H1 (cell line): ENCODE results near the gene AIG1. TPM values are rescaled to one million over a fixed set of nuclear protein-coding genes. Genes with fewer than 3 reads are reported as not detected.

Experiments
- CTCF ChIA-PET: fragments of 300-600 bp; sonication (Branson Sonifier 250); formaldehyde crosslinking; loops from one replicate; lab custom pipeline; 2021; ENCODE audit not compliant: partially characterized antibody; lab: Charles Lee
- POLR2A ChIA-PET: fragments of 300-600 bp; sonication (Branson Sonifier 250); formaldehyde crosslinking; loops from one replicate; lab custom pipeline; 2021; ENCODE audit warnings: inconsistent platforms; ENCODE audit not compliant: partially characterized antibody; lab: Charles Lee
- DNase-seq, 2 experiments: peaks; one replicate each; pipeline versions ENCODE4 v3.0.0 to v3.0.0-alpha.2; 2010 to 2022; ENCODE audit warnings: low spot score in 2 of 2, low read depth in 1 of 2, mixed read lengths in 1 of 2
- FAIRE-seq: peaks from 2 replicates; lab custom pipeline; 2011; peaks lifted over from hg19 to GRCh38; lab: Jason Lieb, UNC
- H2AFZ ChIP-seq: 2 replicates; pipeline ENCODE4 v1.8.1; 2012; ENCODE audit warnings: low read length, inconsistent platforms
- H2AK5ac ChIP-seq: 2 replicates; pipeline ENCODE4 v1.6.1; 2013; ENCODE audit warnings: low read depth, low read length
- H2BK120ac ChIP-seq: replicated peaks from 2 replicates; pipeline ENCODE3; 2013; ENCODE audit warnings: low read depth, low read length, inconsistent platforms
- H2BK12ac ChIP-seq: 2 replicates; pipeline ENCODE4 v1.6.1; 2013; ENCODE audit warnings: low read depth, low read length
- H2BK15ac ChIP-seq: 2 replicates; pipeline ENCODE4 v1.6.1; 2013; ENCODE audit warnings: low read length
- H2BK20ac ChIP-seq: 2 replicates; pipeline ENCODE4 v1.6.1; 2013; ENCODE audit warnings: low read length
- H2BK5ac ChIP-seq: 2 replicates; pipeline ENCODE4 v1.6.1; 2013; ENCODE audit warnings: low read depth, low read length
- H3K14ac ChIP-seq: 2 replicates; pipeline ENCODE4 v1.6.1; 2013; ENCODE audit warnings: inconsistent platforms; ENCODE audit not compliant: insufficient read length
- H3K18ac ChIP-seq: 2 replicates; pipeline ENCODE4 v1.6.1; 2013; ENCODE audit warnings: low read length; ENCODE audit errors: extremely low read depth
- H3K23ac ChIP-seq: 2 replicates; pipeline ENCODE4 v1.6.1; 2013; ENCODE audit warnings: inconsistent platforms; ENCODE audit not compliant: insufficient read length
- H3K23me2 ChIP-seq: 2 replicates; pipeline ENCODE4 v1.6.1; 2013; ENCODE audit warnings: low read depth, low read length
- H3K27ac ChIP-seq: 2 replicates; pipeline ENCODE4 v1.6.1; 2011; ENCODE audit warnings: low read depth, low read length, inconsistent platforms
- H3K27me3 ChIP-seq, 4 experiments: replicated peaks in 1 of 4; 1 replicate in 1 of 4; 2 replicates in 3 of 4; pipeline versions ENCODE4 v1.6.1 to v1.8.1; 2011 to 2013; ENCODE audit warnings: low read length in 3 of 4, mild to moderate bottlenecking in 3 of 4, inconsistent platforms in 2 of 4, mixed read lengths in 2 of 4, moderate library complexity in 1 of 4; ENCODE audit not compliant: control insufficient read depth in 3 of 4, insufficient read depth in 3 of 4; ENCODE audit errors: extremely low read depth in 1 of 4
- H3K36me3 ChIP-seq, 4 experiments: 2 replicates each; pipeline versions ENCODE4 v1.6.1 to v1.8.1; 2011 to 2013; ENCODE audit warnings: mild to moderate bottlenecking in 4 of 4, low read length in 3 of 4, moderate library complexity in 2 of 4, control low read depth in 1 of 4, inconsistent platforms in 1 of 4; ENCODE audit not compliant: insufficient read depth in 4 of 4, control insufficient read depth in 2 of 4
- H3K4ac ChIP-seq: replicated peaks from 2 replicates; pipeline ENCODE3; 2013; ENCODE audit warnings: low read length, low read depth, mixed read lengths, inconsistent platforms; ENCODE audit not compliant: insufficient read length
- H3K4me1 ChIP-seq, 4 experiments: replicated peaks in 1 of 4; 1 replicate in 1 of 4; 2 replicates in 3 of 4; pipeline versions ENCODE4 v1.6.1 to v1.8.1; 2011 to 2013; ENCODE audit warnings: low read length in 3 of 4, inconsistent platforms in 2 of 4, mixed read lengths in 1 of 4; ENCODE audit not compliant: insufficient read depth in 4 of 4, control insufficient read depth in 3 of 4
- H3K4me2 ChIP-seq, 2 experiments: 2 replicates each; pipeline versions ENCODE4 v1.6.1 to v1.8.1; 2011 to 2013; ENCODE audit warnings: low read depth in 2 of 2, low read length in 2 of 2, control low read depth in 1 of 2, inconsistent platforms in 1 of 2, mild to moderate bottlenecking in 1 of 2; ENCODE audit not compliant: insufficient read depth in 1 of 2
- H3K4me3 ChIP-seq, 4 experiments: fragments of 200-600, 300-600 bp in 1 of 4; sonication (generic), shearing (Covaris generic), sonication (Bioruptor Twin) in 1 of 4; 2 replicates each; pipeline versions ENCODE4 v1.5.1 to v1.8.1; 2011 to 2016; ENCODE audit warnings: low read length in 4 of 4, low read depth in 3 of 4, control low read depth in 2 of 4, inconsistent platforms in 2 of 4, mild to moderate bottlenecking in 2 of 4, mixed read lengths in 1 of 4, moderate library complexity in 1 of 4; ENCODE audit not compliant: insufficient read depth in 2 of 4; ENCODE audit errors: extremely low read depth in 1 of 4
- H3K56ac ChIP-seq: replicated peaks from 2 replicates; pipeline ENCODE3; 2013; ENCODE audit warnings: low read depth, mild to moderate bottlenecking, mixed read lengths, low read length, inconsistent platforms; ENCODE audit not compliant: insufficient read length
- H3K79me1 ChIP-seq: 2 replicates; pipeline ENCODE4 v1.6.1; 2013; ENCODE audit warnings: low read depth, low read length, control low read depth
- H3K79me2 ChIP-seq, 2 experiments: 2 replicates each; pipeline versions ENCODE4 v1.6.1 to v1.8.1; 2012 to 2013; ENCODE audit warnings: low read length in 2 of 2, mild to moderate bottlenecking in 2 of 2, inconsistent platforms in 1 of 2; ENCODE audit not compliant: insufficient read depth in 2 of 2, control insufficient read depth in 1 of 2
- H3K9ac ChIP-seq, 4 experiments: replicated peaks in 1 of 4; 1 replicate in 1 of 4; 2 replicates in 3 of 4; pipeline versions ENCODE4 v1.6.1 to v1.8.1; 2011 to 2013; ENCODE audit warnings: low read depth in 3 of 4, low read length in 3 of 4, control low read depth in 2 of 4, mild to moderate bottlenecking in 2 of 4, moderate library complexity in 2 of 4, inconsistent platforms in 1 of 4; ENCODE audit errors: extremely low read depth in 1 of 4
- H3K9me3 ChIP-seq, 2 experiments: 2 replicates each; pipeline versions ENCODE4 v1.6.1 to v1.8.1; 2012 to 2013; ENCODE audit warnings: mild to moderate bottlenecking in 2 of 2, moderate library complexity in 2 of 2, control low read depth in 1 of 2, inconsistent platforms in 1 of 2, low read depth in 1 of 2, low read length in 1 of 2, mixed read lengths in 1 of 2; ENCODE audit not compliant: insufficient read depth in 2 of 2
- H4K20me1 ChIP-seq, 2 experiments: replicated peaks in 1 of 2; 2 replicates each; pipeline versions ENCODE3 to v1.8.1; 2011 to 2013; ENCODE audit warnings: inconsistent platforms in 2 of 2, low read length in 2 of 2, mild to moderate bottlenecking in 1 of 2; ENCODE audit not compliant: insufficient read depth in 2 of 2, control insufficient read depth in 1 of 2
- H4K5ac ChIP-seq: 2 replicates; pipeline ENCODE4 v1.6.1; 2013; ENCODE audit warnings: low read length, low read depth, mixed read lengths, inconsistent platforms; ENCODE audit not compliant: insufficient read length
- H4K8ac ChIP-seq: 2 replicates; pipeline ENCODE4 v1.8.0; 2013; ENCODE audit warnings: mild to moderate bottlenecking, moderate library complexity, low read length, inconsistent platforms; ENCODE audit not compliant: insufficient read depth; ENCODE audit errors: extremely low read depth
- H4K91ac ChIP-seq: replicated peaks from 2 replicates; pipeline ENCODE3; 2013; ENCODE audit warnings: low read length, mixed read lengths, inconsistent platforms; ENCODE audit not compliant: insufficient read length
- CHD1 ChIP-seq: IDR thresholded peaks from 2 replicates; pipeline ENCODE4 v1.6.1; 2012; ENCODE audit warnings: low read depth, low read length, improper control_type of control experiment
- JUND ChIP-seq: IDR thresholded peaks from 2 replicates; pipeline ENCODE4 v1.6.1; 2011; ENCODE audit warnings: mild to moderate bottlenecking, improper control_type of control experiment, low read length
- MAFK ChIP-seq: IDR thresholded peaks from 2 replicates; pipeline ENCODE4 v1.6.1; 2012; ENCODE audit warnings: low read depth, mild to moderate bottlenecking, improper control_type of control experiment, low read length
- PHF8 ChIP-seq: fragments of 200-600 bp; sonication (generic); conservative IDR thresholded peaks from 2 replicates; pipeline ENCODE4 v1.7.1; 2012; ENCODE audit warnings: low read depth, mild to moderate bottlenecking, inconsistent platforms, low read length, moderate library complexity
- USF2 ChIP-seq: IDR thresholded peaks from 2 replicates; pipeline ENCODE4 v1.6.1; 2011; ENCODE audit warnings: low read length, improper control_type of control experiment
- WGBS, 2 experiments: shearing (Covaris generic) in 1 of 2; methylation state at CpG; one replicate each; pipeline versions ENCODE4 v1.1.6 to v1.1.7; 2013 to 2015; ENCODE audit warnings: low lambda C conversion rate in 2 of 2, mixed read lengths in 2 of 2, inconsistent platforms in 1 of 2, low coverage in 1 of 2, missing lambda C conversion rate in 1 of 2; ENCODE audit not compliant: insufficient replicate concordance in 2 of 2, insufficient coverage in 1 of 2, insufficient read length in 1 of 2; ENCODE audit errors: extremely low coverage in 1 of 2, missing lambda C conversion rate in 1 of 2; 5-methylcytosine and 5-hydroxymethylcytosine counted together
- polyA plus RNA-seq, 7 experiments: library from polyadenylated mRNA; depleted of rRNA in 3 of 7; stranded (reverse) in 5 of 7; unstranded in 2 of 7; fragments of >200 nt in 5 of 7; fragments of 200-250 nt in 2 of 7; gene quantifications; 1 replicate in 5 of 7; 2 replicates in 1 of 7; 4 replicates in 1 of 7; pipeline versions ENCODE4 v1.2.1 to v1.2.3, GENCODE V29; 2011 to 2013; ENCODE audit warnings: missing spikeins in 2 of 7, mixed read lengths in 2 of 7
- total RNA-seq: library from RNA; stranded (reverse); fragmentation: NEBNext Ultra II Directional; extraction: Animal tissue kit (Norgen Biotek cat#: 25700); gene quantifications from 2 replicates; pipeline ENCODE4 v1.2.1, GENCODE V29; 2021

AIG1 gene
- total and polyA plus RNA-seq, 2 of the 8 experiments (the other 6 are each of a cell fraction or from before 2014, with no cell fraction given), result 56.6 to 58.4 TPM

DNA sequence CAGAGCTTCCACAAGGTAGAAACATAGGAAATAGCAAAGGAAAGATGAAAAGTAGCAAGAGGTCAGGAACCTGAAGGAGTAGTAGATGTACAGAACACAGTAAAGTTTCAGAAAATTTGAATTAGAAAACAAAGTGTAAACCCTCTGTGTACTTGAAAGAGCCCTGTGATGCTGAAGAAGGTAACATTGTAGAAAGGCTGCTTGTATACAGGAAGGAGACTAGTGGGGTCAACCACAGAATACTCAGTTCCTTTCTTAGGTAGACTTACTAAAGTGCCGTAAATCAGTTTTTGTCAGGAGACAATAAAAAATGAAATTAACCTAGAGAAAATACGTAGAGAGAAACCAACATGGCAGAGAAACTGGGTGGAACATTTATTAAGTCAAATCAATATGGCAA, 149.7 kb downstream of the AIG1 start:
- Histone ChIP-seq H2AK5ac (no peak overlapping the region), H3K23me2 (no peaks in the 10 kb centered on the region), H2BK120ac (no peak overlapping the region), H3K56ac (no peak overlapping the region), H3K4me3 (no peak overlapping the region), H4K5ac (no peak overlapping the region), H2BK20ac (no peak overlapping the region), H3K79me2 (no peaks in the 10 kb centered on the region), H2BK12ac (no peak overlapping the region)
- WGBS, 2 experiments, result 93% methylated on average over 2 of the region's 2 CpGs; no CpG with 5 or more reads in 1 of the 2 experiments
- no peak for FAIRE-seq
- no peak for TF ChIP-seq USF2
- TF ChIP-seq CHD1, result no peak
- TF ChIP-seq MAFK, result no peak
- no peak for TF ChIP-seq PHF8
- no peak for TF ChIP-seq JUND
- TF ChIP-seq, all 59 proteins: peak for 0
- H3K4me2 ChIP-seq, result no peak overlapping the region
- no peak overlapping the region for H3K9ac ChIP-seq
- H3K9me3 ChIP-seq, result no peaks in the 10 kb centered on the region
- ChIA-PET POLR2A (no interaction called here), CTCF (no interaction called here)
- H3K23ac ChIP-seq, result no peak overlapping the region
- H3K4ac ChIP-seq, result no peak overlapping the region
- H3K14ac ChIP-seq, result no peak overlapping the region
- H2AFZ ChIP-seq, result no peak overlapping the region
- DNase-seq, result no peak
- H3K27me3 ChIP-seq, result no peaks in the 10 kb centered on the region
- H3K18ac ChIP-seq, result no peak overlapping the region
- no peaks in the 10 kb centered on the region for H3K79me1 ChIP-seq
- no peak overlapping the region for H2BK5ac ChIP-seq
- no peak overlapping the region for H4K8ac ChIP-seq
- no peak overlapping the region for H3K27ac ChIP-seq
- H2BK15ac ChIP-seq, result no peak overlapping the region
- no peaks in the 10 kb centered on the region for H3K4me1 ChIP-seq
- H3K36me3 ChIP-seq, result no peaks in the 10 kb centered on the region; a peak in 1 of 8 replicates
- no peaks in the 10 kb centered on the region for H4K20me1 ChIP-seq
- H4K91ac ChIP-seq, result no peak overlapping the region
